Measurements from ENCODE around the gene IFT25. TPM values are rescaled to one million over a fixed set of nuclear protein-coding genes. Genes with fewer than 3 reads are reported as not detected.

Gene IFT25
- total RNA-seq, 2 donors from 2014 or later, result 59.6 to 68.3 TPM

GRCh38 chr1:53949023-53949990, 3.8 kb upstream of the IFT25 start:
- no peak for ATAC-seq (replicated peaks in 1 of 2)
- Mint-ChIP-seq H3K4me1 (ENCODE audit: low read depth) (peaks cover 36% of the 10 kb centered on the region), H3K9me3 (no peaks in the 10 kb centered on the region), H3K4me3 (no peak overlapping the region), H3K36me3 (ENCODE audit: insufficient read depth in 2 of 2) (peaks cover 3 to 18% of the 10 kb centered on the region in 2 donors), H3K27ac (no peak overlapping the region), H3K27me3 (ENCODE audit: low read depth) (no peaks in the 10 kb centered on the region)
- DNase-seq, result peak; percentile 38 to 42

GRCh38 chr1:53948291-53948690, 2.8 kb upstream of the IFT25 start:
- peak overlapping the region; percentile 25 to 95 for H3K4me3 Mint-ChIP-seq
- DNase-seq, result no peak
- peak overlapping the region; percentile 54 for H3K27ac Mint-ChIP-seq

DNA sequence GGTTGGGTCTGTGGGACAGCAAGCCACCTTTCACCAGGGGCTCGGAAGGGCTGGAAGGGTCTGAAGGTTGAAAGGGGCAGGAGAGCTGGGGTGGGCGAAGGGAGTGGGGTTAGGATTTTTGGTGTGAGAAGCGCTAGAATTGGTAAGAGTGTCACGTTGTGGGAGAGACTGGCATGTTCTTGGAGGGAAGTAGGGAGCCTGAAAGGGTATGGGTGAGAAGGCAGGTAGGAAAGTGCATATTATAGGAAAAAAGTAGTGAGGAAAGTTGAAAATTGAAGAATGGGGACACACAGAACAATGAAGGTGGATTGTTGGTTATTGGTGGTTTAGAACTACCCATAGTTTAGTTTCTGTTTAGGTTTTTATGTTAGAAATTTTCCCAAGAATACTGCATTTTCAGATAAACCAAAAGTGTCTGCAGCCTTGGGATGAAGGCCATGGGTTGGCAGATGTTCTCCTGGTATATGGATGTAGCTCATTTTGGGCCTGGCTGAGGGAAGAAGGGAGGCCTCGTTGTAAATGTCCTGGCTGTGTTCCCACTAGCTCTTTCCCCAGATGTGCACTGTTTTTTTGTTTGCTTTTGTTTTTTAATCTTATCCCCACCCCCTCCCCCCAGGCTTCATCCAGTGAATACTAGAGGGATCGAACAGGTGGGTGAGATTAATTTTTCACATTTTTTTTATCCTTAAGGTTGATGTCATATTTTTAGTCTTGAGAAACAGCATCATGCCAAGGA, 1.8 kb upstream of the IFT25 start:
- peak overlapping the region; percentile 92 for H3K27ac Mint-ChIP-seq
- no peaks in the 10 kb centered on the region for H3K9me3 Mint-ChIP-seq
- peaks cover 56% of the 10 kb centered on the region for H3K4me1 Mint-ChIP-seq (ENCODE audit: low read depth)
- H3K4me3 Mint-ChIP-seq, result peak overlapping the region; percentile 95 to 99
- ATAC-seq (replicated peaks in 1 of 2), result no peak
- H3K36me3 Mint-ChIP-seq (ENCODE audit: insufficient read depth in 2 of 2), result peaks cover 3 to 11% of the 10 kb centered on the region in 2 donors
- DNase-seq, result no peak
- no peaks in the 10 kb centered on the region for H3K27me3 Mint-ChIP-seq (ENCODE audit: low read depth)

More at GRCh38 chr1:53948291-53948690, 2.8 kb upstream of the IFT25 start:
- Mint-ChIP-seq H3K9me3 (no peaks in the 10 kb centered on the region), H3K27me3 (ENCODE audit: low read depth) (no peaks in the 10 kb centered on the region), H3K36me3 (ENCODE audit: insufficient read depth in 2 of 2) (peaks cover 3 to 18% of the 10 kb centered on the region in 2 donors), H3K4me1 (ENCODE audit: low read depth) (peaks cover 46% of the 10 kb centered on the region)
- ATAC-seq (replicated peaks in 1 of 2), result no peak

DNA sequence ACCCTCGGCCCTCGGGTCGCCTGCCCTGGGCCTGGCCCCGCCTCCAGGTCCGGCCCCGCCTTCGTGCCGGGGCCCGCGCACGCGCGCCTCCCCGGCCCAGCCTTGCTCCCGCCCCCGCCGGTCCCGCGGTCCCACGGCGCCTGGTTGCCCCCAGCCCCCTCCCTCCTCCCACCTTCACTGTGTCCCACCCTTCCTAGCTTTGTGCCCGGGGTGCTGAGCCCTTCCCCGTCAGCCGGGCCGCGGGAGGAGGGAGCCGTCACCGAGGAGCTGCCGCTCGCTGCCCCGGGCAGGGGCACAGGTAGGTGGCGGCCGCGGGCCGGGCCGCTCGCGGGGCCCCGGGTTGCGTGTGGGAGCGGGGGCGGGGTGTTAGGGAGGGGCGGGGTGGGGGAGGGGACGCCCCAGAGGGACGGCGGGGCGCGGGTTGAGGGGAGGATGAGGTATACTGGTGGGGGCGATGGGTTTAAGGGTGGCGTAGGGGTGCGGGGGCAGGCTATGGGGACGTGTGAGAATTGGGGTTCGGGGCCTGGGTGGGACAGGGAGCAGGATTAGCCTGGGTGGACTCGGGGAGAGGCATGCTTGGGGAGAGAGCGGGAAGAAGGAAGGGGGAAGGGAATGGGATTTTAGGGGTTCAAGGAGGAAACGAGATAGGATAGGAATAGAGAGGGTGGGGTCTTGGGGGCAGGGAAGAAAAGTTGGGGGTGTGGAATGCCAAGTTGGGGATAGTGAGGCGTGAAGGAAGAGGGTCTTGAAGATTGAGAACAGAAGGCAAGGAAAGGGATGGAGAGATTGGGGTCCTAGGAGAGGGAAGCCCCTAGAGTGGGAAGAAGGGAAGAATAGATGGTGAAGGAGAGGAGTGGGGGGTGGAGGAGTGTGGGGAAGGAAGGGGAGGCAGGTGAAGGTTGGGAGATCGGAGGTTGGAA, 1.0 kb upstream of the IFT25 start, which contains the start of gene LRRC42:
LRRC42 (plus strand) TSS at position 99 of the 920 bp plus-strand sequence. CDS start 5,650 bp downstream, outside the sequence.
- Mint-ChIP-seq H3K4me3 (peak within 1 kb of the TSS; percentile 95 to 99), H3K27ac (peak within 1 kb of the TSS; percentile 92), H3K36me3 (ENCODE audit: insufficient read depth in 2 of 2) (peaks cover 3 to 11% of the 10 kb centered on the region in 2 donors), H3K9me3 (no peaks in the 10 kb centered on the region), H3K4me1 (ENCODE audit: low read depth) (peaks cover 57% of the 10 kb centered on the region), H3K27me3 (ENCODE audit: low read depth) (no peaks in the 10 kb centered on the region)
- ATAC-seq (replicated peaks in 1 of 2) (peak; percentile 70 to 74), DNase-seq (peak; percentile 80 to 92)

- Mint-ChIP-seq H3K27me3 (ENCODE audit: low read depth) (no peaks in the 10 kb centered on the region), H3K9me3 (no peaks in the 10 kb centered on the region), H3K4me1 (ENCODE audit: low read depth) (peaks cover 61% of the 10 kb centered on the region), H3K36me3 (ENCODE audit: insufficient read depth in 2 of 2) (peaks cover 3 to 12% of the 10 kb centered on the region in 2 donors), H3K4me3 (peak overlapping the region; percentile 95 to 99), H3K27ac (peak overlapping the region; percentile 90)
- no peak for ATAC-seq (replicated peaks in 1 of 2)
- no peak for DNase-seq
Observed at GRCh38 chr1:53945183-53945432, 391 bp downstream of the IFT25 start.

GRCh38 chr1:53944469-53945182, 873 bp downstream of the IFT25 start:
- Mint-ChIP-seq H3K9me3 (no peaks in the 10 kb centered on the region), H3K4me1 (ENCODE audit: low read depth) (peaks cover 63% of the 10 kb centered on the region)

GRCh38 chr1:53943490-53944043, 1.9 kb downstream of the IFT25 start:
- DNase-seq (no peak), ATAC-seq (replicated peaks in 1 of 2) (no peak)
- H3K4me1 Mint-ChIP-seq (ENCODE audit: low read depth), result peaks cover 58% of the 10 kb centered on the region
- no peaks in the 10 kb centered on the region for H3K27me3 Mint-ChIP-seq (ENCODE audit: low read depth)
- H3K9me3 Mint-ChIP-seq, result no peaks in the 10 kb centered on the region
- H3K27ac Mint-ChIP-seq, result peak overlapping the region; percentile 65
- peak overlapping the region; percentile 95 to 99 for H3K4me3 Mint-ChIP-seq
- H3K36me3 Mint-ChIP-seq (ENCODE audit: insufficient read depth in 2 of 2), result peaks cover 3 to 16% of the 10 kb centered on the region in 2 donors

More at GRCh38 chr1:53944469-53945182, 873 bp downstream of the IFT25 start:
- peak overlapping the region; percentile 90 for H3K27ac Mint-ChIP-seq
- H3K4me3 Mint-ChIP-seq, result peak overlapping the region; percentile 95 to 99
- ATAC-seq (replicated peaks in 1 of 2) (no peak), DNase-seq (peak in 1 of 2 donors; percentile 8)
- peaks cover 3 to 12% of the 10 kb centered on the region in 2 donors for H3K36me3 Mint-ChIP-seq (ENCODE audit: insufficient read depth in 2 of 2)
- no peaks in the 10 kb centered on the region for H3K27me3 Mint-ChIP-seq (ENCODE audit: low read depth)

GRCh38 chr1:53943090-53943489, 2.4 kb downstream of the IFT25 start:
- Mint-ChIP-seq H3K27ac (peak overlapping the region; percentile 88), H3K4me3 (peak overlapping the region; percentile 95 to 99), H3K36me3 (ENCODE audit: insufficient read depth in 2 of 2) (peaks cover 4 to 14% of the 10 kb centered on the region in 2 donors), H3K9me3 (no peaks in the 10 kb centered on the region), H3K27me3 (ENCODE audit: low read depth) (no peaks in the 10 kb centered on the region), H3K4me1 (ENCODE audit: low read depth) (peaks cover 58% of the 10 kb centered on the region)
- no peak for ATAC-seq (replicated peaks in 1 of 2)
- DNase-seq, result no peak

DNA sequence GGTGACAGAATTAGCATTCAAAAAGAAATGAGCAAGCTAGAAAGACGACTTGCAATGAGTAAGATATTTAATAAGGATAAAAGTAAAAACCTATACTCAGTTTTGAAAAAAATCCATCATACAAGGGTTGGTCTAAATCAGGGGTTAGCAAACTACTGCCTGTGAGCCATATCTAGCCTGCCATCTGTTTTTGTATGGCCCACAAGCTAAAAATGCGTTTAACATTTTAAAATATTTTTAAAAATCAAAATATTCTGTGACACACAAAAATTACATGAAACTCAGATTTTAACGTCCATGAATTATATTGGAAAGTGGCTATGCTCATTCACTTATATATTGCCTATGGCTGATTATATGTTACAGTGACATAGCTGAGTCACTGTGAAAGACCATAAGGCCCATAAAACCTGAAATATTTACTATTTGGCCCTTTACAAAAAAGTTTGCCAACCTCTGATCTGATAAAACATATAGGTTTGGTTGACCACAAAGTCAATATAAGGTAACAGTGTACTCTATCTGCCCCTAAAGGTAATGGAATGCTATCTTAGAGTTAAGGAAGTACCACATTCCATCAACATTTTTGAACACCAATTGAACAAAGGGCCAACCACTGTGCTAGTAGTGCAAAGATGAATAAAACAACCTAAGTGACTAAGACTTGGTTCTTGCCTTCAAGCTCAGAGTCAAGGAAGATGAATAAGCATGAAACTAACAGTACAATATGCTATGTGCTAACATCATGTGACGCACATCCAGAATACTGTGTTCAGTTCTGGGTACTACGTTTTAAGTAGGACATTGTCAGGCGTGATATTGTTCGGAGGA, 3.2 kb downstream of the IFT25 start:
- peak in 1 of 2 donors; percentile 25 for DNase-seq
- Mint-ChIP-seq H3K36me3 (ENCODE audit: insufficient read depth in 2 of 2) (peaks cover 7 to 19% of the 10 kb centered on the region in 2 donors), H3K9me3 (no peaks in the 10 kb centered on the region), H3K4me1 (ENCODE audit: low read depth) (peaks cover 57% of the 10 kb centered on the region), H3K4me3 (peak overlapping the region; percentile 31 to 95), H3K27ac (peak overlapping the region; percentile 88), H3K27me3 (ENCODE audit: low read depth) (no peaks in the 10 kb centered on the region)
- peak; percentile 22 to 40 for ATAC-seq (replicated peaks in 1 of 2)

GRCh38 chr1:53938136-53938830, 7.2 kb downstream of the IFT25 start:
- Mint-ChIP-seq H3K27me3 (ENCODE audit: low read depth) (no peaks in the 10 kb centered on the region), H3K36me3 (ENCODE audit: insufficient read depth in 2 of 2) (peaks cover 15 to 34% of the 10 kb centered on the region in 2 donors), H3K4me3 (no peak overlapping the region), H3K4me1 (ENCODE audit: low read depth) (peaks cover 36% of the 10 kb centered on the region), H3K27ac (peak overlapping the region; percentile 92), H3K9me3 (peaks cover 2 to 4% of the 10 kb centered on the region in 2 donors)
- ATAC-seq (replicated peaks in 1 of 2) (no peak), DNase-seq (no peak)
